IPS DF 19.7 (cell line): ENCODE measurements around the gene BCLAF3.

Source experiments
- DNase-seq: peaks from one replicate; pipeline ENCODE4 v3.0.0-alpha.2; 2013; ENCODE audit warnings: low read depth, low spot score

The BCLAF3 gene

DNA sequence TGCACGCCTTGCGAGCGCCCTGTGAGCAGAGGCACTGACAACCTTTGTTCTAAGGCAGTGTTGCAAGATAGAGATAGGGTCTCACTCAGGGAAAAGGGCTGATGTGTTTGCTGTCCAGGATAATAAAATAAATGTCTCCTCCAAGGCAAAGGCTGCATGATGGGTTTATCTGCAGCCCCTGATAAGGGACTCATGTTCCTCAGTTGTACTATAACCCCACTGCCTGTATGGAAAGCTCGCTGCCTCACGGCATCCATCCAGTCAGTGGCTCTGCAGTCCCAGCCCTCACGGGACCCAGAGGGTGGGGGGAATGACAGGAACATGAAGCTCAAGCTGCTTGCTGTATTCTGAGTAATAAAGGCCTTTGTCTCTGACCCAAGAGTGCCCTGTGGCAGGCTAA is 22.6 kb downstream of the BCLAF3 start:
- DNase-seq: no peak

DNA sequence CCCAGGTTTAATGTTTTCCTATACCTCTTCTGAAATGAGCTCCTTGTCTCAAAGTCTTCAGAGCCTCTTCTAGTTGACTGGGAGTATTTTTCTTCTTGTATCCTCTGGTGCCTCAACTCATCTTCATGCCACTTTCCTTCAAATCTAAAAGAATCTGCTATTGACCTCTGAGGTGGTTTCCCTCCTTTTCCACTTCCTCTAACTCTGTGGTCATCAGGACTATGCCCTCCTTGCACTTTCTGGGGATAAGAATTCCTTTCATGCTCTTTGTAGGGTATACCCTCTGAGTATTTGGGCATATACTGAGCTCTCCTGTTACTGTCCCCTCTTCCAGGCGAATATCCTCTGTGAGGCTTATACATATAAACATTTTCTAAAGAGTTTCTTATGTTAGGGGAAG is 24.8 kb downstream of the BCLAF3 start:
- no peak for DNase-seq

DNA sequence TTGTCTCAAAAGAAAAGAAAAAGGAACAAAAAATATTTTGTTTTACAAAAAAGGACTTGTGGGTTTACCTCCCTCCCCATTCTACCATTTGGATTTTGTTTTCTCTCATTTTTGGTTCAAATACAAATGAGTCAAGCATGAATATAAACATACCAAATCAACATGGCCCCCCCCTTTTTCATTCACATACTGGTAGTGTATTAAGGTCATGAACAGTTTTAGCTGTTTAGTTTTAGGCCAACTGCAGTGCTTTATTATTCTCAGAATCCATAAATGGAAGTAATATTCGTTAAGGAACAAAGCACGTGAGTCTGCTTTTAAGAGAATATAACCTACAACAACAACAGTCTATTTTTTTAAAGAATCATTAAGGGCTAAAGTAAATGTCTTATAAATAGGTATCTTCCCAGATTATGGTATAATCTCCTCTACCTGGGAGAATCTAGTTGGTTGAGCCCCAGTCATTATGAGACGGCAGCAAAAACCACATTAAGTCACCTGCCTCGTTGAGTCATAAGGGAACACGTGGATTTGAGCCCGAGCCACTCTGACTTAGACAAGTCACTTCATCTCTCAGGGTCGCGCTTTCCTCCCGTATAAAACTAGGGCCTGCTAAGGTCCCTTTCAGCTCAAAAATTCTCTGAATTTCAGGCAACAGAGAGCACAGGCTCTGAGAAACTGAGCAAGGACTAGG is 26.7 kb downstream of the BCLAF3 start:
- no peak for DNase-seq

DNA sequence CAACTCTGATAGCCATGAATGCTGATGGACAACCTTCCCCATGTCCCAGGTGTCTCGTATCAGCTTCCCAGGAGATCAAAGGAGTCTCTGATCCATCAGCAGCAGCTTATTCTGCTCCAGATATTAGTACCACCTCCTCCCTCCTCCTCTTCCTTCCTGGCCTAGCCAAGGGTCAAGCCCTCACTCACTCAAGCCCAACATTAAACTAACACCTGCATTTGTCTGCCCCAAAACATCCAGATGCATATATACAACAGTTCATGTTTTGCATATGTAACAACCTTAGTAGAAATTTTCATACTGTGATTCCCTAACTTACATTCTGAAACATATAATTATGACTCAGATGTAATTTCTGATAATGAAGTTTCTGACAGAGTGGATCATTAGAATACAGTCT is 29.9 kb downstream of the BCLAF3 start:
- no peak for DNase-seq

DNA sequence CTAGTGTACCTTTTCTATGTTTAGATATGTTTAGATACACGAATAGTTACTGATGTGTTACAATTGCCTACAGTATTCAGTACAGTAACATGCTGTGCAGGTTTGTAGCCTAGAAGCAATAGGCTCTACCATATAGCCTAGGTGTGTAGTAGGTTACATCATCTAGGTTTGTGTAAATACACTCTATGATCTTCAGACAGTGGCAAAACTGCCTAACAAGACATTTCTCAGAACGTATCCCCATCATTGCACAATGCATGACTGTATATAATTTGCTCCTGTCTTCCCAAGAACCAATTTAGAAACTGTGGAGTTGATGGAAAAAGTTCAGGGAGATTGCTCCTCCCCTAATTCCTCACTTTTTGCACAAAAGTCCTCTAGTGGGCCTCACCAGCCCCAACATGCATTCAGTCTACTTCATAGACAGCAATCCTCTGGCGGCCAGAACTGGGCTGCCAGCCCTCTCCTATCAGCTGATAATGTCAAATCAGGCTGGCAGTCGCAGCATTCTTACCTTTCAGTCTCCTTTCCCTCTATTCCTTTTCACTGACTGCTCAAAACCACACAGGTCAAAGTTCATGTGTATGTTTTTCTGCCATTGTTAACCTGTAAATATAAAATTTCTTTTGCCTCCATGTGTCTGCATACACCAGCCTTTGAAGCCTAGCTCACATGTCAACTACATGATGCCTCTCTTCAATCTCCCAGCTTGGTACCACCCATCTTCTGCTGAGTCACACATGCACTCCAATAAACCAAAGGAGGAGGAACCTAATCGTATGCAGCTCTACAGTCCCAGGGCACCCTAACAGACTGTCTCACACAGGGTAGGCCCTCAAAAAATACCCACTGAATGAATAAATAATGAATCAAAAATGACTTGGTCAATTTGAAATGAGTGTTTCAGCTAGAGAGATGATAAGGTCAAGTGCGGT is 32.0 kb downstream of the BCLAF3 start:
- DNase-seq: no peak

DNA sequence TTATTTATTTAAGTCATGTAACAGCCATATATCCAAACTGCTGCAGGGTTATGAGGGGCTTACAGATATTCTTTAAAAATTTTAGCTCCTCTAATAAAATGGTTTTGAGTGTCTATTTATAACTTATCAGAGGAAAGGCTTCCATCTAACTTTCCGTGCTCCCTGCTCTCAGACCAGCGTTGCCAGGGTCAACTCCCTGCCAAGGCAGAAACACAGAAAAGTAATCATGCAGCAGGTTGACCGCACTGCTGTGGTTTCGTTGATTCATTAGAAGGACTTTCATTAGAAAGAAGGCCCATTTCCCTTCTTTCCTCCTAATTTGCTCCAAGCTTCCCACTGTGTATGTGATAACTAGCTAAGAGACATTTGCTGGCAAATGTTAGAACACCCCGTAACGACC is 33.9 kb downstream of the BCLAF3 start:
- no peak for DNase-seq

DNA sequence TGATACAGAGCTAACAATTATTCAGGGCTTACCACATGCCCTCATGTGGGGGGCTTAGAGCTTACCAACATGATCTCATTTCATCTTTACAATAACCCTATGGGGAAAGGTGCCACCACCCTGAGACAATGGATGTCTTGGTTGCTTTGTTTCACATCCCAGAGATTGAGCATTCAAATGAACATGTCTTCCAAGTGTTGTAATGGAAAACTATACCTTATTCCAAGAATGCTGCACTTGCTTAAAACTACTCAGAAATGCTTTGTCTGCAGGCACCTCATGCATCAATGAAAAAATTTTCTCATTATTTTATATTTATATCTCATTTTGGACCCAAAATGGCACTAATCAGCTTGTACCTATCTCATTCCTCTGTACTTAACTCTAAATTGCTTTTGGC is 34.6 kb downstream of the BCLAF3 start:
- DNase-seq: no peak

DNA sequence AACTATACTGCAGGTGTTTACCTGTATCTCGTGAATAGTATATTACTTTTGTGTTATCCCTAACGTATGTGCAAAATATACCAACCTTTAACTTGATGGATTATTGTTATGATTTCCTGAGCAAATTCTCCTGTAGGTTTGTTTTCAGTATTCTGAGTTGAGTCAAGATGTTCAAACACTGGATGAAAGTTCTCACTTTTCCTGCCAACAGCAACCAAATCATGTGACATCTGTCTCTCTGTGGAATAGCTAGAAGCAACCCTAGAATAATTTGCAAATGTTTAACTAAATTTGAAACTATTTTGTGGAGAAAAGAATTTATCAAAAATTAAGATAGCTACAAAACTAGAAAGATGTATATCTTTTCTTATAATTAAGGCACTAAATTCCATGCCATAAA is 35.6 kb downstream of the BCLAF3 start:
- DNase-seq: no peak

DNA sequence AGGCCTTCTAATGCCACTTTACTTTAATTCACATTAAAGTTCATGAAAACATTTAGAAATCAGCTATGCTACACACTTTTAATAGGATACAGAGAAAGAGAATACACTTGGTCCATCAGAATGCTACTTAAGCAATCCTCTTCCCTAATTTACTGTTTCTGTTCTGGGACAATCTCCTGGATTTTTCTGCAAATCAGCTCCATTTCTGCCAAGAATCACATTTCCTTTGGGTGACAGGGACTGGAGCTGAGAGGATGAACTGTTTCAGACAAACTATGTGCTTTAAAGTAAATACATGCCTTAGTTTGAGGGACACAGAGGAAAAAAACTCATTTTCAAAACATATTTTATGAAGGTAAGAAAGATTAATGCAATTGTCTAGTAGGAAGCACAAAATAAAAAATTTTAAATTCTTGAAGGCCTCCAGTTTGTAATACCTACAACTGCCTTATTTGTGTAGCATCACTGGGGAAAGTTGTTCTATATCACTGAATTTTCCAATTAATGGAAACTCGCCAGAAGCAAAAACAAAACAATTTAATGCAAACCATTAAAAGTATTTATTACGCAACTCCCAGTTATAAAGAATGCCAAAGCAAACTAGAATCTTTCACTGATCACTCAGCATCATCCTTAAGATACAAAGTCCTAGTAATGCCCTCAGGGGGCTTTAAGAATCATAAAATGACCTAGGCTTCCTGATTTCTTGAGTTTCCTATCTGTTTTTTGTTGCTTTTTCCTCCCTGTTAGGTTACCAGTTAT is 36.3 kb downstream of the BCLAF3 start:
- no peak for DNase-seq

DNA sequence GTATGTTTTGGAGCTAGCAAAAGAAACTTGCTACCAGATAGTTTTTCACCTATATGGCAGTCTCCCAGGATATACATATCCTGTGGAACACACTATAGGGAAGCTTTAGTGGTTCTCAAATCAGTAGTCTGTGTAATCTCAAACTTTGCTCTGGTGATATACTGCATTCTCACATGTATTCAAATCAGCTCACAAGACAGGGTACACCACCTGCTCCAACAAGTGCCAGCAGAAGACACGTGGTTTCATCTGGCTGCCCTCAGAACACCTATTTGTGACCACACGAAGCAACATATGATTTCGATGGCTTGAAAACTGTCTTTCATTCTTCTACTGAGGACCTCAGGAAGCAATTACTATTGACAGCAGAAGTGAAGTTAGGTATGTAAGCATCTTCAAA is 37.7 kb downstream of the BCLAF3 start:
- no peak for DNase-seq

DNA sequence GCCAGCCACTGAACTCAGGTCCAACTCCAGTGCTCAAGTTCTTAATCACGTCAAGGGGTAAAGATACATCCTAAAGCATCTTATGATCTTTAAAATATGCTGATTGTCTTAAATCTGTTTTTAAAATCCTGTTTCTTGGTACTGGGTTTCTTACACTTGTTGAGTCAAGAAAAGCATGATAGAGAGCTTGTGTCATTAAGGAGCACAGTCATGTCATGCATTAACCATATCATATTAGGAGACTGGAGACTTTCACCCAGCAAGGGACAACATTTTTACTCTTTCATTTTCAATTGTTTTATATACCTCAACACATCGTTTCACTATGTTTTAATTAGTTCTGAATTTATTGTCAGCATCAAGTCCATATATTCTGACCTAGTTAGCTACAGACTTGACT is 41.5 kb downstream of the BCLAF3 start:
- DNase-seq: no peak

DNA sequence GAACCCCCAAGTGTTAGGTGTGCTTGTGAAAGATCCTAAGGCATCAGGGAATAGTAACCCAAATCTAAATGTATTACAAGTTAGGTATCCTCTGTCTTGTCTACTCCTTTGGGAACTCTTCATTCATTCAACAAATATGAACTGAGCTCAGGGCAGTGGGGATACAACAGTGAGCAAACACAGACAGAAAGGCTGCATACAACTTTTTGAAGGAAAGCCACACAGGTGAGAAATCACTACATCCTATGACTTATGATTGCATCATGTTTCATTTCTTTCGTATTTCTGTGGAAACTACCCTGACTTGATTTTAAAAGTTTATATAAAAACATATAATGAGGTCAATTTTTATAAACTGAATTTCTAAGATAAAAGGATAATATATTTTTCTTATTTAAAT is 43.2 kb downstream of the BCLAF3 start:
- no peak for DNase-seq
